Activated CD4-positive, alpha-beta T cell treated with anti-CD3 and anti-CD28 coated beads, Interleukin-2, Interleukin-4, amounts not matched to agents 100 ng/mL and 50 ng/mL, durations not matched to agents 16 hours and 8 hours (primary cell): Measurements from ENCODE around the gene ARHGAP23.
"Not testable (repeated sequence)": the region's sequence is repeated elsewhere in the genome, so short reads cannot be mapped to it uniquely, and the experiment has no call there.

ENCODE experiments used
- DNase-seq: peaks from one replicate; pipeline ENCODE4 v3.0.0-alpha.2; 2020; ENCODE audit warnings: low spot score

The ARHGAP23 gene

GRCh38 chr17:38512473-38513058, 84.3 kb downstream of the ARHGAP23 start:
- DNase-seq = no peak

GRCh38 chr17:38526526-38526925, 98.3 kb downstream of the ARHGAP23 start:
- DNase-seq = not testable (repeated sequence)

GRCh38 chr17:38528141-38528540, 99.9 kb downstream of the ARHGAP23 start:
- DNase-seq = not testable (repeated sequence)

GRCh38 chr17:38530856-38531255, 102.6 kb downstream of the ARHGAP23 start:
- DNase-seq = not testable (repeated sequence)

- DNase-seq = not testable (repeated sequence)
These were observed 103.5 kb downstream of the ARHGAP23 start for GRCh38 chr17:38531761-38532160.

GRCh38 chr17:38532451-38532850, 104.2 kb downstream of the ARHGAP23 start:
- no peak for DNase-seq

GRCh38 chr17:38533241-38533640, 105.0 kb downstream of the ARHGAP23 start:
- no peak for DNase-seq

GRCh38 chr17:38533866-38534497, 105.7 kb downstream of the ARHGAP23 start:
- no peak for DNase-seq

GRCh38 chr17:38534498-38534885, 106.2 kb downstream of the ARHGAP23 start:
- no peak for DNase-seq

GRCh38 chr17:38535886-38536285, 107.6 kb downstream of the ARHGAP23 start:
- DNase-seq = no peak

- no peak for DNase-seq
These were observed 108.4 kb downstream of the ARHGAP23 start for GRCh38 chr17:38536661-38537060.

- DNase-seq = no peak
These were observed 110.6 kb downstream of the ARHGAP23 start for GRCh38 chr17:38538906-38539305.

- no peak for DNase-seq
These were observed 111.1 kb downstream of the ARHGAP23 start for GRCh38 chr17:38539386-38539785.

- no peak for DNase-seq
These were observed 112.3 kb downstream of the ARHGAP23 start for GRCh38 chr17:38540514-38541045.

GRCh38 chr17:38541281-38541680, 113.0 kb downstream of the ARHGAP23 start:
- DNase-seq = no peak

GRCh38 chr17:38542286-38542685, 114.0 kb downstream of the ARHGAP23 start:
- DNase-seq = no peak

GRCh38 chr17:38543403-38544174, 115.3 kb downstream of the ARHGAP23 start:
- DNase-seq = no peak

- no peak for DNase-seq
These were observed 116.0 kb downstream of the ARHGAP23 start for GRCh38 chr17:38544175-38544838.

GRCh38 chr17:38544839-38545209, 116.6 kb downstream of the ARHGAP23 start:
- no peak for DNase-seq

- DNase-seq = no peak
These were observed 117.4 kb downstream of the ARHGAP23 start for GRCh38 chr17:38545531-38546225.

- no peak for DNase-seq
These were observed 118.1 kb downstream of the ARHGAP23 start for GRCh38 chr17:38546396-38546795.

- no peak for DNase-seq
These were observed 119.2 kb downstream of the ARHGAP23 start for GRCh38 chr17:38547444-38547843.
